ENCODE measurements around the gene LMBR1. TPM values are rescaled to one million over a fixed set of nuclear protein-coding genes. Genes with fewer than 3 reads are reported as not detected.
"Not testable (repeated sequence)": the region's sequence is repeated elsewhere in the genome, so short reads cannot be mapped to it uniquely, and the experiment has no call there.

The LMBR1 gene
- total and polyA plus RNA-seq, 2 donors (not counting 1 experiment from before 2014, with no cell fraction given): 19.7 to 85.2 TPM

DNA sequence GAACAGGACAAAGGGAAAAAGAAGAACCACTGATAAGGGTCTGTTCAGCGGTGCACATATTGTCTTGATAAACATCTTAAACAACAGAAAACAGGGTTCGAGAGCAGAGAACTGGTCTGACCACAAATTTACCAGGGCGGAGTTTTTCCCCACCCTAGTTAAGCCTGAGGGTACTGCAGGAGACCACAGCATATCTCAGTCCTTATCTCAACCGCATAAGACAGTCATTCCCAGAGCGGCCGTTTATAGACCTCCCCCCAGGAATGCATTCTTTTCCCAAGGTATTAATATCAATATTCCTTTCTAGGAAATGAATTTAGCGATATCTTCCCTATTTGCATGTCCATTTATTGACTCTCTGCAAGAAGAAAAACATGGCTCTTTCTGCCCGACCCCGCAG, 195.7 kb downstream of the LMBR1 start:
- 97% methylated on average over 5 of the region's 9 CpGs for WGBS (ENCODE audit: insufficient coverage)
- ATAC-seq (ENCODE audit: low read depth); H3K4me1 Mint-ChIP-seq; H3K9ac ChIP-seq (ENCODE audit: low read length); H3K27ac ChIP-seq (ENCODE audit: low read length in 2 of 2); H3K27me3 ChIP-seq (replicated peaks in 1 of 4; ENCODE audit: control extremely low read depth in 1 of 4, control insufficient read depth in 3 of 4, insufficient read depth in 4 of 4, low read length in 3 of 4); H3K79me2 ChIP-seq (ENCODE audit: control insufficient read depth, insufficient read depth, low read length); H3K4me3 ChIP-seq (ENCODE audit: control extremely low read depth in 1 of 5, extremely low read depth in 1 of 5, insufficient read depth in 1 of 5, low read depth in 2 of 5, low read length in 4 of 5); DNase-seq; H3K27ac Mint-ChIP-seq; H3K36me3 ChIP-seq (replicated peaks in 1 of 2; ENCODE audit: control extremely low read depth in 1 of 2, control insufficient read depth in 1 of 2, extremely low read depth in 1 of 2, insufficient read depth in 2 of 2, low read length in 1 of 2); CTCF ChIA-PET; H3K4me3 Mint-ChIP-seq; POLR2A ChIA-PET; H2AFZ ChIP-seq (ENCODE audit: insufficient read depth, low read depth, low read length, poor library complexity, severe bottlenecking); H3K27me3 Mint-ChIP-seq; intact Hi-C loops (cut with micrococcal nuclease); H3K4me2 ChIP-seq (replicated peaks; ENCODE audit: low read depth, low read length, poor library complexity, severe bottlenecking); H4K20me1 ChIP-seq (ENCODE audit: control insufficient read depth, insufficient read depth, low read length, poor library complexity, severe bottlenecking); H3K4me1 ChIP-seq (ENCODE audit: control insufficient read depth in 2 of 2, insufficient read depth in 2 of 2, low read length in 2 of 2): not testable (repeated sequence)
- H3K9me3 ChIP-seq (ENCODE audit: control extremely low read depth in 1 of 3, control insufficient read depth in 2 of 3, insufficient read depth in 1 of 3, low read length in 2 of 3): peaks cover 8 to 10% (median 8%) of the 10 kb centered on the region in 3 donors
- H3K9me3 Mint-ChIP-seq (ENCODE audit: insufficient read depth): peaks cover 24% of the 10 kb centered on the region

DNA sequence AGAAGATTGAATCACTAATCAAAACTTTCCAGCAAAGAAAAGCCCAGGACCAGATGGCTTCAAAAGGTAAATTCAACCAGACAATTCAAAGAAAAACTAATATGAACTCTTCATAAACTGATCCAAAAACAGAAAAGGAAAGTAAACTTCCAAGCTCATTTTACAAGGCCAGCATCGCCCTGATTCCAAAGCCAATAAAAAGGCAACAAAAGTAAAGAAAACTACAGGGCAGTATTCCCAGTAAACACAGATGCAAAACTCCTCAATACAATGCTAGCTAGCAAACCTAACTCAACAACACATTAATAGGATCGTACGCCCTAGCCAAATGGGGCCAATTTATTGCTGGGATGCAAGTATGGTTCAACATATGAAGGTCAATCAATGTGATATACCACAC, 199.4 kb downstream of the LMBR1 start:
- no peak overlapping the region for H2AFZ ChIP-seq (ENCODE audit: insufficient read depth, low read depth, low read length, poor library complexity, severe bottlenecking)
- no peak overlapping the region for H3K9ac ChIP-seq (ENCODE audit: low read length)
- DNase-seq (no peak), ATAC-seq (ENCODE audit: low read depth) (no peak)
- intact Hi-C loops (cut with micrococcal nuclease): no loop called here
- no peak for TF ChIP-seq EZH2 (IDR thresholded peaks at IDR 0.05; ENCODE audit: borderline replicate concordance, insufficient read depth, low read depth, low read length, poor library complexity, severe bottlenecking)
- TF ChIP-seq, protein P1, sequence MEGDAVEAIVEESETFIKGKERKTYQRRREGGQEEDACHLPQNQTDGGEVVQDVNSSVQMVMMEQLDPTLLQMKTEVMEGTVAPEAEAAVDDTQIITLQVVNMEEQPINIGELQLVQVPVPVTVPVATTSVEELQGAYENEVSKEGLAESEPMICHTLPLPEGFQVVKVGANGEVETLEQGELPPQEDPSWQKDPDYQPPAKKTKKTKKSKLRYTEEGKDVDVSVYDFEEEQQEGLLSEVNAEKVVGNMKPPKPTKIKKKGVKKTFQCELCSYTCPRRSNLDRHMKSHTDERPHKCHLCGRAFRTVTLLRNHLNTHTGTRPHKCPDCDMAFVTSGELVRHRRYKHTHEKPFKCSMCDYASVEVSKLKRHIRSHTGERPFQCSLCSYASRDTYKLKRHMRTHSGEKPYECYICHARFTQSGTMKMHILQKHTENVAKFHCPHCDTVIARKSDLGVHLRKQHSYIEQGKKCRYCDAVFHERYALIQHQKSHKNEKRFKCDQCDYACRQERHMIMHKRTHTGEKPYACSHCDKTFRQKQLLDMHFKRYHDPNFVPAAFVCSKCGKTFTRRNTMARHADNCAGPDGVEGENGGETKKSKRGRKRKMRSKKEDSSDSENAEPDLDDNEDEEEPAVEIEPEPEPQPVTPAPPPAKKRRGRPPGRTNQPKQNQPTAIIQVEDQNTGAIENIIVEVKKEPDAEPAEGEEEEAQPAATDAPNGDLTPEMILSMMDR (IDR thresholded peaks at IDR 0.05): no peak
- no peaks in the 10 kb centered on the region for H3K27me3 ChIP-seq (replicated peaks in 1 of 4; ENCODE audit: control extremely low read depth in 1 of 4, control insufficient read depth in 3 of 4, insufficient read depth in 4 of 4, low read length in 3 of 4)
- Mint-ChIP-seq H3K4me3 (no peak overlapping the region), H3K27ac (no peak overlapping the region), H3K27me3 (no peaks in the 10 kb centered on the region), H3K9me3 (ENCODE audit: insufficient read depth) (peaks cover 13% of the 10 kb centered on the region), H3K4me1 (no peaks in the 10 kb centered on the region)
- H3K9me3 ChIP-seq (ENCODE audit: control extremely low read depth in 1 of 3, control insufficient read depth in 2 of 3, insufficient read depth in 1 of 3, low read length in 2 of 3): peaks cover 5 to 10% (median 8%) of the 10 kb centered on the region in 3 donors
- no peak overlapping the region for H3K4me3 ChIP-seq (ENCODE audit: control extremely low read depth in 1 of 5, extremely low read depth in 1 of 5, insufficient read depth in 1 of 5, low read depth in 2 of 5, low read length in 4 of 5)
- no peaks in the 10 kb centered on the region for H4K20me1 ChIP-seq (ENCODE audit: control insufficient read depth, insufficient read depth, low read length, poor library complexity, severe bottlenecking)
- 100% methylated on average over 1 of the region's 3 CpGs for WGBS (ENCODE audit: insufficient coverage)
- H3K36me3 ChIP-seq (replicated peaks in 1 of 2; ENCODE audit: control extremely low read depth in 1 of 2, control insufficient read depth in 1 of 2, extremely low read depth in 1 of 2, insufficient read depth in 2 of 2, low read length in 1 of 2): no peaks in the 10 kb centered on the region
- ChIA-PET POLR2A (no interaction called here), CTCF (no interaction called here)
- H3K4me1 ChIP-seq (ENCODE audit: control insufficient read depth in 2 of 2, insufficient read depth in 2 of 2, low read length in 2 of 2): no peaks in the 10 kb centered on the region
- no peak overlapping the region for H3K27ac ChIP-seq (ENCODE audit: low read length in 2 of 2)
- no peaks in the 10 kb centered on the region for H3K79me2 ChIP-seq (ENCODE audit: control insufficient read depth, insufficient read depth, low read length)
- H3K4me2 ChIP-seq (replicated peaks; ENCODE audit: low read depth, low read length, poor library complexity, severe bottlenecking): no peak overlapping the region
